GM12892 (cell line): ENCODE results near the gene IL2RG.

Source experiments
- POLR2A ChIP-seq: IDR thresholded peaks from 2 replicates; pipeline ENCODE4 v1.6.1; 2011; ENCODE audit warnings: low read depth, low read length, control low read depth
- POLR2AphosphoS5 ChIP-seq: IDR thresholded peaks from 2 replicates; pipeline ENCODE4 v1.6.1; 2011; ENCODE audit warnings: low read depth, low read length, control low read depth
- TAF1 ChIP-seq: IDR thresholded peaks from 2 replicates; pipeline ENCODE4 v1.6.1; 2011; ENCODE audit warnings: low read depth, mild to moderate bottlenecking, control low read depth, low read length, borderline replicate concordance

DNA sequence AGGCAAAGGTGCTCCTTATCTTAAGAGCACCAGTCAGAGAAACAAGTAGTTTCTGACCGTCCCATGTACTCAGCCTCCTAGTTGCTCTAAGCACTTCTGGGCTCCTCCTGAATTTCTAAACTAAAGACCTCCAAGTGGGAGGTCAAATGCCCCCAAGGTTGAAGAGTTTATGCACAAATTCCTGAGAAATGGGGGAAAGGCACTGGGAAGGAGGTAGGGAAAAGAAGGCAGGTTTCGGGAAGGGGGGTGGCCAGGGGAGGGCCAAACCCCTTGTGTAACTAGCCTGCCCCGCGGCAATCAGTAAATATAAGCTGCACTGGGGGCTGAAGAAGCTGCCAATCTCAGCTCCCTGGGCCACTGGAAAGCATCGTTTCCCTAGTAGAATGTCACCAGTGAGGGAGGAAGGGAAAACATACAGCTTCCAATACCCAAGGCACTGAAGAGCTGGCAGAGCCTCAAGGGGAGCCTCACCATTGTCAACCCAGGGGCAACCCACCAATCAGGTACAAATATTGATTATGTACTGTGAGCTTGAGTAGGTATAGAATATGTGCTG, 12.3 kb downstream of the IL2RG start:
- TF ChIP-seq POLR2AphosphoS5 (no peak), POLR2A (no peak), TAF1 (no peak)
